ENCODE measurements around the gene OR5M8. TPM values are rescaled to one million over a fixed set of nuclear protein-coding genes. Genes with fewer than 3 reads are reported as not detected.
A peak's percentile ranks its signal among the peaks of the same experiment; 100 is the strongest.

Gene OR5M8
- not detected in 2 replicates for total RNA-seq (2014; rRNA removed; shearing (Covaris generic))
- not detected in 2 replicates for polyA plus RNA-seq (2015; cell fraction: cytosol; rRNA removed)
- not detected in 2 replicates for polyA plus RNA-seq (2015; cell fraction: nucleus; rRNA removed)

DNA sequence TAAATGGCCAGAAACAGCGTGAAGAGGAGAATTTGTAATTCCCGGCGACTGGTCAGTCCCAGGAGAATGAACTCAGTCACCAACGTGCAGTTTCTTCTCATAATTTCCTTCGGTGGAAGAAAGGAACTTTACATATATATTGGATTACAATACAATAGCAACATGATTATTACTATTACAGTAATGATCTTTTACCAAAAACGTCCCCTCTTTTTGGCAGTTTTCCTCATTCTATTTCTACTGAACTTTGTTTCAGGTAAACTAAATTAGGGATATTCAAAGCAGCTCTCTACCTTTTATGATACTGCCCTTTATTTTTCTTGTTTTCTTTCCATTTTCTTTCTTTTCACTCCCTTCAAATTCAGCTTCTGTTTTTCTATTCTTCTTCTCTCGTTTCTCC is at the start of gene OR5M8:
Gene OR5M8 (minus strand): TSS at position 101 of the 400 bp plus-strand sequence. CDS start 0 bp downstream, at position 101.
- in situ Hi-C loops (cut with HindIII; ENCODE audit: low pct_unique_long_range_greater_than_20kb, low sequenced_read_pairs) = no loop called here
- DNase-seq (ENCODE audit: low read depth, low spot score) = no peak

DNA sequence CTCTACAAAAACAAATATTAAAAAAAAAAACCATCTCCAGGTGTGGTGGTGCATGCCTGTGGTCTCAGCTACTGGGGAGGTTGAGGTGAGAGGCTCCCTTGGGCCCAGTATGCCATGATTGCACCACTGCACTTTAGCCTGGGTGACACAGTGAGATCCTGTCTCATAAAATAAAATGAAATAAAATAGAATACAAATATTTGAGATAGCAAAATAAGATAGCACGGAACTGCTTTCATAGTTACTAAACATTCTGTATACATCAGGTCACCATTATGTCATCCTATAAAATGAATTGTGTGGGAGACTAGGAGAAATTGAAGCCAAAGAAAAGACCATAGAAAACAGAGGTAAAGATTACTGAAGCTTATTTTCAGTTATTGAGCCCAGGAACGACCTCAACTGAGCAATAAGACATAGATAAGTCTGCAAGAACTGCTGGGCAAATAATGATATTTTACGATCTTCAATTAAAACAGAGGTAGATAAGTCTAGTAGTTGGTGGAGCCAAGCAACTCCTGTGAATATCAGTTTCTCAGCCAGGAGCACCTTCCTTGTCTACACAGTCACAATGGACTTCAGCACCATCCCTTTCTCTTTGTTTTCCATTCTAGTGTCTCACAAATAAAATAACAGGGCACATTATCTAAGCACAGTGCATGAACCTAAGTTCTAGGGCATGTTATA is 42.0 kb upstream of the OR5M8 start:
- in situ Hi-C loops (cut with HindIII; ENCODE audit: low pct_unique_long_range_greater_than_20kb, low sequenced_read_pairs) = no loop called here
- no peak for DNase-seq (ENCODE audit: low read depth, low spot score)

DNA sequence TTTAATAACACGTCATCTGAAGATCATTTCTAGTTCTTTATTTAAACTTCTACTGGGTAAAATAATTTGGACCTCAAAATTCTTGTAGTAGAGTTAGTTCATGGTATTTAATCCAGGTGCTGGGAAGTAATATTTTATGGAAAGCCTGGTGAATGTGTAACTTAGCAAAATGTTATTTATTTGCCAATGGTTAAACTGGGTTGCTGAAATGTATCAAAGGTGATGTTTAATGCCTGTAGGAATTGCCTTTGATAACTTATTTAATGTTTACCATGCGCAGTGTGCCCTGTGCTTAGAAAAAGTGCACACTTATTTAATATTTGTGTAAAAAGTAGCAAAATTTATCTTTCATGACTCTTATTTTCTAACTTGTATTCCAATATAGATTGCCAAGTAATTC is 40.7 kb upstream of the OR5M8 start:
- in situ Hi-C loops (cut with HindIII; ENCODE audit: low pct_unique_long_range_greater_than_20kb, low sequenced_read_pairs) = no loop called here

DNA sequence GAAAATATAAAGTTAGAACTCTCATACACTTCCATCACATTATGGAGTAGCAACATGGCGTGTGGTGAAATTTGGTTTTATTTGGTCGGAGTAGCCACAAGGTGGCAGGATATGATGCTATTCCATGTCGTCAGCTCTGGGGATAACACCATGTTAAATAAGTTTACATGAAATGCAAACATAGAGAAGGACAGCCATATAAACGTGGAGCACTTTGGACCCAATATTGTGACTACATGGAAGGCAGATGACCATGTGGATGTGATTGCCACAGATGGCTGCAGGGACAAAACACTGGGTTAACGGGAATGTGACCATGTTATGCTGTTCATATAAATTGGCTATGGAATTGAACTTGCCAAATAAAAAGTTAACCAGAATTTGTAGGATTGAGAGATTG is 30.8 kb upstream of the OR5M8 start:
- in situ Hi-C loops (cut with HindIII; ENCODE audit: low pct_unique_long_range_greater_than_20kb, low sequenced_read_pairs) = no loop called here
- DNase-seq (ENCODE audit: low read depth, low spot score) = peak; percentile 56

More for the DNA sequence above, 40.7 kb upstream of the OR5M8 start:
- DNase-seq (ENCODE audit: low read depth, low spot score) = no peak

DNA sequence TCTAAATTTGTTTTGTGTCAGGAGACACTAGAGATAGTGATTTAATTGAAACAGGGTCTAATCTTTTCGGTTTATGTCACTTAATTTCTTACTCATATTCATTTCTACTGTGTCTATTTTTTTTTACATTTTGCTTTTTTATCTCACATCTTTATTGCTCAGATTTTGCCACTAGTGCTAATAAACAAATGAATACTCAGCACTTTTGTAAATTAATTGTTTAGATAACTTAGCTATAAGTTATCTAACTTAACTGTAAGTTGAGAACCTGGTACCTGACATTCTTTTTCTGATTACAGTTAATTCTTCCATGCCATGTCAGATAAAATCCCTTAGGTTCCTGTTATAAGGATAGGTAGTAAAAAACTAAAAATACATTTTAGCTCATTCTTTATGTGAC is 22.1 kb upstream of the OR5M8 start:
- in situ Hi-C loops (cut with HindIII; ENCODE audit: low pct_unique_long_range_greater_than_20kb, low sequenced_read_pairs) = no loop called here
- no peak for DNase-seq (ENCODE audit: low read depth, low spot score)

DNA sequence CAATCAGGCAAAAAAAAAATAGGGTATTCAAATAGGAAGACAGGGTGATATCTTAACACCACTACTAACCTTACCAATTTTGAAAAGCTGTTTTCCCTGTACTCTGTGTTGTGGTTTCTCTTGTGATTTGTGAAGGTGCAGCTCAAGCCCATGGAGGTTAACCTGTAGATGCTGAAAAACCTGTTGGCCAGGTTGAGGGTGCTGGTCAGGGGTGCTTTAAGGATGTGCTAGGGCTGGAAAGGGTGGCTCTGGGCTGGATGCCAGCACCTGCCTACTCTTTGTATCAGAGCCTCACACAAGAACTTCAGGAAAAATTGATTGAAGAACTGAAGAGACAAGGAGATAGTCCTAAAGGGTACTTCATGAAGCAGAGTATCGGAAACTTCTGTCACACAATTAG is 18.3 kb upstream of the OR5M8 start:
- DNase-seq (ENCODE audit: low read depth, low spot score) = no peak

DNA sequence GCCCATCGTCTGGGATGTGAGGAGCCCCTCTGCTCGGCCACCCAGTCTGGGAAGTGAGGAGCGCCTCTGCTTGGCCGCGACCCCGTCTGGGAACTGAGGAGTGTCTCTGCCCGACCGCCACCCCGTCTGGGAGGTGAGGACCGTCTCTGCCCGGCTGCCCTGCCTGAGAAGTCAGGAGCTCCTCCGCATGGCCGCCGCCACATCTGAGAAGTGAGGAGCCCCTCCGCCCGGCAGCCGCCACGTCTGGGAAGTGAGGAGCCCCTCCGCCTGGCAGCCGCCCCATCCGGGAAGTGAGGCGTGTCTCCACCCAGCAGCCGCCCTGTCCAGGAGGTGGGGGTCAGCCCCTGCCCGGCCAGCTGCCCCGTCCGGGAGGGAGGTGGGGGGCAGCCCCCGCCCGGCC is 5.8 kb upstream of the OR5M8 start:
- no peak for DNase-seq (ENCODE audit: low read depth, low spot score)
- in situ Hi-C loops (cut with HindIII; ENCODE audit: low pct_unique_long_range_greater_than_20kb, low sequenced_read_pairs) = no loop called here

More for the DNA sequence above, 18.3 kb upstream of the OR5M8 start:
- in situ Hi-C loops (cut with HindIII; ENCODE audit: low pct_unique_long_range_greater_than_20kb, low sequenced_read_pairs) = no loop called here

DNA sequence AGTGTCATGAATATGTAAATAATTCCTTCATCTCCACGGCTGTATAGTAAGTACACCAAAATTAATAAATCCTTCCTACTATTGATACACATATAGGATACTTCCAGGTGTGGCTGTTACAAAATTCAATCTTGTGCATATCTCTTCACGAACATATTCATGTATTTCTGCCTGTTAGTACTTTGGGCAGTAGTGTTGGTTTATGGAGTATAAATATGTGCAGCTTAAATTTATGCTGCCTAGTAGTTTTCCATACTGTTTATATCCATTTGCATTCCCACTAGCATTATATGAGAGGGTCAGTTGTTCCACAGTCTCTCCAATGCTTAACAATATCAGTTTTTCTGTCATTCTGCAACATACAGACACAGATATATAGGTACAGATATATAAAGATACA is 3.9 kb upstream of the OR5M8 start:
- no peak for DNase-seq (ENCODE audit: low read depth, low spot score)
- in situ Hi-C loops (cut with HindIII; ENCODE audit: low pct_unique_long_range_greater_than_20kb, low sequenced_read_pairs) = no loop called here

DNA sequence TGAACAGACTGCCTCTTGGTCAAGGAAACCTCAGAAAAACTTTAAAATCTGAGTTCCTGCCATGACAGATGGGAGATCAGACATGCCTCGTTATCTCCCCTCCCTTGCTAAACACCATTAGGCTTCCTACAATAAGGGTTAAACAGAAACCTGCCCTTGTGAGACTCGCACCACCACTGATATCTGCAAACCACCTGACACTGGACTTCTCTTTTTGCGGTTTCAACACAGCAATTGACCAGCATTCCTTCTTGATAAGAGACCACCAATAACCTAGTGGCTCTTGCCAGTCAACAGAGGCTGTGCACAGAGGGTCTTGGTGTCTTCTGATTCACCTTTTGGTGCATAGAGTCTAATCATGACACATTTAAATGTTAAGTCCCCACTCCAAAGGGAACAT is 4.4 kb downstream of the OR5M8 start:
- no peak for DNase-seq (ENCODE audit: low read depth, low spot score)
- in situ Hi-C loops (cut with HindIII; ENCODE audit: low pct_unique_long_range_greater_than_20kb, low sequenced_read_pairs) = no loop called here

DNA sequence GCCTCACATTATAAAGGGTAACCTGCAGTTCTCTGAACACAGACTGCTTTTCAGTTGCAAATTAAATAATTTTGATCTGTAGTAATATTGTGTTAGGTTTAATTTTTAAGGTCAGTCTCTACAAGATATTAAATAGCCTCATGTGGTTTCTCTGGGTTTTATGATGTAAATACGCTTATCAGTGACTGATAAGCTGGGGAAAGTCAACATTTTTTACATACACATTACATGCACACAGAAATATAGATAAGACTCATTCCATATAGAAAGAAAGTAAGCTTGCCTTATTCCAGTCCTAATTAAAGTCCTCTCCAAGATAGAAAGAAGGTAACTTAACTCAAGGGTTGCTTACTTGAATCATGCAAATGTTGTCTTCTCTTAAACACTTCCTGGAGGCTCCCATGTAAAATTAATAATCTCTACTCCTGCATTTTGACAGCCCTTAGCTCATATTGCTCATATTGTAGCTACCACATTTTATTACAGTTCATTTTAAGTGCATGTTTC is 16.4 kb downstream of the OR5M8 start:
- in situ Hi-C loops (cut with HindIII; ENCODE audit: low pct_unique_long_range_greater_than_20kb, low sequenced_read_pairs) = no loop called here
- DNase-seq (ENCODE audit: low read depth, low spot score) = no peak

DNA sequence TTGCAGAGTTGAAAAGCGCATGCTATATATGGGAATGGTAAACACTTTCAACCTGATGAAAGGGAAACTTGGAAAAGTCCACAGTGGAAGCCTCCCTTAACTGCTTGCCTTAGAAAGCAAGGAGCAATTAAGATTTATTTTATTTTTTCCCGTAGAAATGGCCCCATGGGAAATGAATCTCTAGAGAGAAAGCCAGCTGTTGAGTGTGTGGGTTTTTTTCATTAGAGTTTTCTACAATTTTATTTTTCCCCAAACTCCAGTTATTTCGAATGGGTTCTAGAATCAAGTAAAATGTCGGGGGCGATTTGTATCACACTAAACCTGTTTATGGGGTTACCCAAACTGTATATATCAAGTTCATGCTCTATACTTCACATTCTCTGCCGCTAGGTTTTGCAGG is 17.9 kb downstream of the OR5M8 start, which contains the start of gene OR5M3:
Gene OR5M3 (minus strand): TSS at position 101 of the 400 bp plus-strand sequence. CDS start 2,855 bp downstream, outside the sequence.
- no peak for DNase-seq (ENCODE audit: low read depth, low spot score)
- in situ Hi-C loops (cut with HindIII; ENCODE audit: low pct_unique_long_range_greater_than_20kb, low sequenced_read_pairs) = no loop called here

DNA sequence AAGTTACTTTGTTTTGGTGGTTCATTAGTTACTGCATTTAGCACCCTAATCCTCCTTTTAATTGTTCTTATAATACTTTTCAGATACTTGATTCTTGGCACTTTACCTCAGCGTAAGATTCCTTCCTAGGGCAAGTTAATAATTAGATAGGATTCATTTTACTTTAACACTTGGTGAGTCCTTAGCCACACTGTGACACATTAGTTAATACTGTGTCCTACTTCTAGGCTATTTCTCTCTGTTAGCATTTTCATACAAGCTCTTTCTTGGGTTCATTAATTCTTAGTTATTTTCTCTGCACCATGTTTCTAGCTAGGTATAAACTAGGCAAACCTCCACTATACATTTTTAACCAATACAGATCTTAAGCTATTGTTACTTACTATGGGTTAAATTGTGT is 34.1 kb downstream of the OR5M8 start:
- no peak for DNase-seq (ENCODE audit: low read depth, low spot score)
- in situ Hi-C loops (cut with HindIII; ENCODE audit: low pct_unique_long_range_greater_than_20kb, low sequenced_read_pairs) = no loop called here

DNA sequence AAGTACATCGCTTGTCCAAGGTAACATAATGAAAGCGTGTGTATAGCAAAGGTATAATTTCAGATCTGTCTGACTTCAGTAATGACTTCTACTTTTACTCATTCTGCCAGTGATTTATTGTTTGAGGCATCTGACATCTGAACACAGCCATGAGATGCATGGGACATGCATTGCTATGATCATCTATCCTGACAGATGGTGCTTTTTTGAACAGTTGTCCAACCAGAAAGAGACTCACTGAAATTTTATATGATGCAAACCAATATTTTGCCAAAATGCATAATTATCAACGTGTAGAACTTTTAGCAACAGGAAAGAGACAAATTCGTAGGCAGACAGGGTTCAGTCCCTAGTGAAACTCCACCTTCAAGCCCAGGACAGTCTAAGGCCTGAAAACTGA is 37.6 kb downstream of the OR5M8 start:
- no peak for DNase-seq (ENCODE audit: low read depth, low spot score)
- in situ Hi-C loops (cut with HindIII; ENCODE audit: low pct_unique_long_range_greater_than_20kb, low sequenced_read_pairs) = no loop called here

Other genes with a start within 250 kb of the OR5M8 start
- not detected in 2 replicates for gene OR5T3, start 239.1 kb downstream of the OR5M8 start, total RNA-seq (2014; rRNA removed; shearing (Covaris generic))
- gene OR5T1, start 217.2 kb downstream of the OR5M8 start, total RNA-seq (2014; rRNA removed; shearing (Covaris generic)) = not detected in 2 replicates
- not detected in 2 replicates for gene OR8H1, start 199.1 kb downstream of the OR5M8 start, total RNA-seq (2014; rRNA removed; shearing (Covaris generic))
- not detected in 2 replicates for gene OR8K3, start 176.2 kb downstream of the OR5M8 start, total RNA-seq (2014; rRNA removed; shearing (Covaris generic))
- gene OR8K1, start 145.3 kb downstream of the OR5M8 start, total RNA-seq (2014; rRNA removed; shearing (Covaris generic)) = not detected in 2 replicates
- gene OR8J1, start 137.1 kb downstream of the OR5M8 start, total RNA-seq (2014; rRNA removed; shearing (Covaris generic)) = not detected in 2 replicates
- gene OR8U1, start 115.7 kb downstream of the OR5M8 start, total RNA-seq (2014; rRNA removed; shearing (Covaris generic)) = not detected in 2 replicates
- gene OR5AL1, start 78.7 kb downstream of the OR5M8 start, total RNA-seq (2014; rRNA removed; shearing (Covaris generic)) = not detected in 2 replicates
- gene OR5M3, start 18.0 kb downstream of the OR5M8 start, total RNA-seq (2014; rRNA removed; shearing (Covaris generic)) = not detected in 2 replicates
- gene OR5M11, start 51.9 kb upstream of the OR5M8 start, total RNA-seq (2014; rRNA removed; shearing (Covaris generic)) = not detected in 2 replicates
- not detected in 2 replicates for gene OR5M10, start 86.4 kb upstream of the OR5M8 start, total RNA-seq (2014; rRNA removed; shearing (Covaris generic))
- gene OR5M1, start 123.5 kb upstream of the OR5M8 start, total RNA-seq (2014; rRNA removed; shearing (Covaris generic)) = not detected in 2 replicates
- not detected in 2 replicates for gene OR5AP2, start 151.1 kb upstream of the OR5M8 start, total RNA-seq (2014; rRNA removed; shearing (Covaris generic))
- not detected in 2 replicates for gene OR5AR1, start 172.3 kb upstream of the OR5M8 start, total RNA-seq (2014; rRNA removed; shearing (Covaris generic))
- not detected in 2 replicates for gene OR9G1, start 207.7 kb upstream of the OR5M8 start, total RNA-seq (2014; rRNA removed; shearing (Covaris generic))